ENCODE measurements around the gene PHLDA3. TPM values are rescaled to one million over a fixed set of nuclear protein-coding genes. Genes with fewer than 3 reads are reported as not detected.
"Not testable (repeated sequence)": the region's sequence is repeated elsewhere in the genome, so short reads cannot be mapped to it uniquely, and the experiment has no call there.

Gene PHLDA3
- polyA plus RNA-seq, 4 donors = 8.8 to 17.1 (median 11.7) TPM

DNA sequence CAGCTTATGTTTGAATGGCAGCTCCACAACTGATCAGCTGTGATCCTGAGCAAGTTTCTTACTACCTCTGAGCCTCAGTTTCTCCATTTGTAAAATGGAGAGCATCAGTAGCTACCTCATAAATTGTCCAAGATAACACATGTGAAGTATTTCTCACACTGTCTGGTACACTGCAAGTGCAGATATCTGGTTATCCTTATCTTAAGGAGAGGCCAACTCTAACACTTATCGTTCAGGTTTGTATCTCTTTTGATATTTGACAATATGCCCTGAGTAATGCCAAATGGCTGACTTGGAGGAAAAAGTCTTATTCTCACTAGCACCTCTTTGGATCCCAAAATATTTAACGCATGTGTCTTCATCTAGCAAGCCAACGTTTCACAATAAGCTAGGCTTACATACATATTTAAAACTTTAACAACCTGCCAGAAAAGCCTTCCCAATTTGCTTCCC, 35.2 kb upstream of the PHLDA3 start:
- DNase-seq (ENCODE audit: low read depth in 4 of 4, low spot score in 3 of 4) = no peak

DNA sequence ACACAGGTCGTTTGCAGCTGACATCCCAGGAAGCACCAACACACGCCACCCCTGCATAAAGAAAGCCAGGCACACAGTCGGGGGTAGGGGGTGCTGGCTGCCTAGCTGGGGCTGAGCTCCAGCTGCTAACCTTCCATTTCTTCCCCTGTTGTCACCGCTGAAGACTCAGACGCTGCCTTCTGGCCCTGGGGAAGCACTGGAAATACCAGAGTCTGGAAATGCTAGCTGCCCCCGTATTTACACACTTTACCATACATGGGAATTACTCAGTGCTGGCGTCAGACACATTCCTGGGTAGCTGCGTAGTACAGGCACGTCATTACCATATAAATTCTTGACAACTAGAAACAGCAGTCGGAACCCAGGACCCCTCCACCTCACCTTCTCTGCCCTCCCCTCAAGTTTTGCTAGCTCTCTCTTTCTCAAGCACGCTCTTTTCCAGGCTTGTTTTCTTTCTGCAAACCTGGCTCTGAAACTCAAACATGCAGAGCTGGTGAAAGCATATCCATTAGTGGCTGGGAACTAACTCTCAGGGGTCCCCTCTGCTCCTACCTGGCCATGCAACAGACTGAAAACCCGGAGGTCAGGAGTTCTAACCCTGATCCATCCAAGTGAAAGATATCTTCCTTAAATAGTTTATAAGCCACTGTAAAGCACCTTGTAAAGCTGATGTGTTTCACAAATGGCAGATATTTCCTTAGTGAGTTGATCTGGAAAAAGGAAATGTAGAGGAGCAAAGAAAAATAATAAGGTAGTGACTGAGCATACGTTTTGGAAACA, 34.6 kb upstream of the PHLDA3 start:
- DNase-seq (ENCODE audit: low read depth in 4 of 4, low spot score in 3 of 4) = peak in 1 of 4 donors; percentile 82

GRCh38 chr1:201502511-201502857, 33.5 kb upstream of the PHLDA3 start:
- no peak for DNase-seq (ENCODE audit: low read depth in 4 of 4, low spot score in 3 of 4)

DNA sequence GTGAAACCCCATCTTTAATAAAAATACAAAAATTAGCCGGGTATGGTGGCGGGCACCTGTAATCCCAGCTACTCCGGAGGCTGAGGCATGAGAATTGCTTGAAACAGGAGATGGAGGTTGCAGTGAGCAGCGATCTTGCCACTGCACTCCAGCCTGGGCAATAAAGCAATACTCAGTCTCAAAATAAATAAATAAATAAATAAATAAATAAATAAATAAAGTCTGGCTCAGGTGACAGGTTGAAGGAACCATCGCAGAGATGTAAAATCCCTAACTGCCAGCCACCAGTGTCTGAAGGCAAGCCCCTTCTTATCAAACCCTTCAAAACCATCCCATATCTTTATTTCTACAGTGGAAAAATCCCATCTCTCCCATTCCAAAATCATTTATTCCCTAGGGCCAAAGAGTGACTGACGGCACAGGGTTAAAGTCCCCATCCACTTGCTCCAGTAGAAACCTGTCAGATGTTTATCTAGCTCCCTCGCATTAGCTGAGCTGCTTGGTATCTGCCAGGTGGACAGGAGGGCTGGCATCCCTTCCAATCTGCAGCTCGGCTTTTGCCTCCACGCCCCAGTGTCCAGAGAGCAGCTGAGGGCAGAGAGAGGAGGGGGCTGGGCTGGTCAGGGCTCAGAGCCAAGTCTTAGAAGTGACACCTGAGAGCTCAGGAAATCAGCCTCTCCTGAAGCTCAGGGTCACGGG, 33.0 kb upstream of the PHLDA3 start:
- DNase-seq (ENCODE audit: low read depth in 4 of 4, low spot score in 3 of 4) = peak in 1 of 4 donors; percentile 78

- no peak for DNase-seq (ENCODE audit: low read depth in 4 of 4, low spot score in 3 of 4)
Measured at GRCh38 chr1:201501144-201501543, 32.2 kb upstream of the PHLDA3 start.

DNA sequence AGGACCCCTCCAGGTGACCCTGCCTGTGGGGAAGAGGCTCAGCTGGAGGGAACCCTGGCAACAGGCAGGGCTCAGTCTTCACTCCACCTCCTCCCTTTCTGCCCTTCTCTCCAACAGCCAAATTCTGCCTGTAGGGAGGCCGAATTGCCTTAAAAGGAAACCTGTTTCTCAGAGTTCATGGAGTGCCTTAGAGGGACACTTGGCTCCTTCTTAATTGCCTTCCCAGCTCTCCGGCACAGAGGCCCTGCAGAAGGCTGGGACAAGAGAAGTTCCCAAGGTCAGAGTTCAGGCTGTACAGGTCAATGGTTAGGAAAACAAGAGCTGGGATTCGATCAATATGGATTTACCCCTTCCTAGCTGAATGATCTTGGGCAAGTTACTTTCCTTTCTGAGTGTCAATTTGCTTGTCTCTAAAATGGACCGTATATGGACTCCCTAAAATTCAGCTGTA, 31.7 kb upstream of the PHLDA3 start:
- DNase-seq (ENCODE audit: low read depth in 4 of 4, low spot score in 3 of 4) = no peak

- no peak for DNase-seq (ENCODE audit: low read depth in 4 of 4, low spot score in 3 of 4)
Measured at GRCh38 chr1:201499795-201500669, 31.0 kb upstream of the PHLDA3 start.

- DNase-seq (ENCODE audit: low read depth in 4 of 4, low spot score in 3 of 4) = no peak
Measured at GRCh38 chr1:201499191-201499590, 30.2 kb upstream of the PHLDA3 start.

DNA sequence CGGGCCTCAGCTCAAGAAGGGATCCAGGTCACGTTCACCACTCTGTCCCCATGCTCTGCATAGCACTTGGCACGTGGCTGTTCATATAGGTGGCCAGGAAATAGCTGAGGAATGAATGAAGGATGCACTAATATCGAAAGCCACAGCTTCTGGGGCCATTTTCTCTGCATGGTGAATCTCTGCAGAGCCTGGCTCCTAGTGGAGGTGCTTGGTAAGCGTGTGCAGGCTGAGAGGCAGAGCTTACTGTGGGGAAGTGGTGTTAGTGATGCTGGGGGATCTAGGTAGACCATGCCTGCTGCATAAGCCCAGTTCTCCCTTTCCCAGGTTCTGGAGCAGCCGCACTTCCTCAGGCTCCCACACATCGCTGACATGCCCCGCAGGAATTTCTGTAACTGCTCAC, 29.6 kb upstream of the PHLDA3 start:
- no peak for DNase-seq (ENCODE audit: low read depth in 4 of 4, low spot score in 3 of 4)

DNA sequence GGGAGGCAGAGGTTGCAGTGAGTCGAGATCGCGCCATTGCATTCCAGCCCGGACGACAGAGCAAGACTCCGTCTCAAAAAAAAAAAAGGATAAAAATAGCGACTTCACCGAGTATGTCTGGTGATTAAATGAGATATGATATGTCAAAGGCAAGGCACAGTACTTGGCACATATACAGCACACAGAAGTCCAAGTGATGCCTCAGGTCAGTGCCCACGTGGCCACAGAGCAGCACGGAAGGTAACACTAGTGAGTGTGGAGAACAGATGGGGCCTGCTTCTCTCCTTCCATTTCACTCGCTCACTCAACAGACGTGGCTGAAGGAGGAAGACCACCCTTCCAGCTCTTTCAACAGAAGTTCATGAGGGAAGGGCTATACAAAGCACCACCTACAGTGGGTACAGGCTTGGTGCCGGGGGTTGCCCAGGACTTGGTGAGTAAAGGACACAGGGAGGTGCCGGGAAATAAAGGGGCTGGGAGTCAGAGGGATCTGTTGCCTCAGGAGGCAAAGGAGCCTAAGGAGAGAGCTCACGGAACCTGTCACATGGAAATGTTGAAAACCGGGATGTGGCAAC, 29.0 kb upstream of the PHLDA3 start:
- DNase-seq (ENCODE audit: low read depth in 4 of 4, low spot score in 3 of 4) = no peak

GRCh38 chr1:201496296-201496690, 27.3 kb upstream of the PHLDA3 start:
- no peak for DNase-seq (ENCODE audit: low read depth in 4 of 4, low spot score in 3 of 4)

- DNase-seq (ENCODE audit: low read depth in 4 of 4, low spot score in 3 of 4) = peak in 1 of 4 donors; percentile 69
Measured at GRCh38 chr1:201495551-201496295, 26.7 kb upstream of the PHLDA3 start.

DNA sequence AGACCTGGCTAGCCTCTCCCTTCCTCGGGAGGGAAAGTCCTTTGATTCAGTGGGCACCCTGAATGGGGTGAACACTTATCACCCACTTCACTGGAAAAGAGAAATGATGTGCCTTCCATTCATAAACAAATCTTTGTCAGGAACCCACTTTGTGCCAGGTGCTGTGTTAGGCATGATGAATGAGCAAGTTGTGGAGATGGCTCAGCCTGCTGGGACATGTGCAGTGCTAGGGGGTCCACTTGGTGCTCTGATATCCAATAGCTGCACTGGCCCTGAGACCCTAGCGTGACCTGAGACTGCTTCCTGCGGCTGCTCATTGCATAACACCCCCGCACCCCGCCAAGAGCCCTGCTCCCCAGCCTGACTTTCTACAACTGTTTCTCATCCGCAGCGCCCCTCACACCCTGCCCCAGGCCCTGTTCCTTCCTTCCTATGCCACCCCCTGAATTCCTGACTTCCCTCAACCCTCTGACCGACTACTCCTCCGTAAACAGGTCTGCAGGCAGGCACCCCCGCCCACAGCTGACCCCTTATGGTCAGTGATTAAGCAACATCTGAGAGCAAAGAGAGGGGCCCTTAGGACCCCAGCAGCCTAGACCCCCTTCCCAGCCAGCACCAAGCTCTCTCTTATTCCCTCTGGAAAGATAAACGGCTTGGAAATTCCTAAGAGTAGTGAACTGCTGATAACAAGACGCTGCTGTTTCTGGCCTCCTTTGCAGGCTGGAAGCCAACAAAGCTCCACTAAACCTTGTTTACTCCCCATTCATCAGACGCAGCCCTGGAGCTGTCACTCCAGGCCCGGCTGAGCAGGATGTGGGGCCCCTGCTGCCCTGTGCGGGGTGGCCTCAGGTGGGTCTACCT, 25.0 kb upstream of the PHLDA3 start:
- peak in 1 of 4 donors; percentile 76 for DNase-seq (ENCODE audit: low read depth in 4 of 4, low spot score in 3 of 4)

DNA sequence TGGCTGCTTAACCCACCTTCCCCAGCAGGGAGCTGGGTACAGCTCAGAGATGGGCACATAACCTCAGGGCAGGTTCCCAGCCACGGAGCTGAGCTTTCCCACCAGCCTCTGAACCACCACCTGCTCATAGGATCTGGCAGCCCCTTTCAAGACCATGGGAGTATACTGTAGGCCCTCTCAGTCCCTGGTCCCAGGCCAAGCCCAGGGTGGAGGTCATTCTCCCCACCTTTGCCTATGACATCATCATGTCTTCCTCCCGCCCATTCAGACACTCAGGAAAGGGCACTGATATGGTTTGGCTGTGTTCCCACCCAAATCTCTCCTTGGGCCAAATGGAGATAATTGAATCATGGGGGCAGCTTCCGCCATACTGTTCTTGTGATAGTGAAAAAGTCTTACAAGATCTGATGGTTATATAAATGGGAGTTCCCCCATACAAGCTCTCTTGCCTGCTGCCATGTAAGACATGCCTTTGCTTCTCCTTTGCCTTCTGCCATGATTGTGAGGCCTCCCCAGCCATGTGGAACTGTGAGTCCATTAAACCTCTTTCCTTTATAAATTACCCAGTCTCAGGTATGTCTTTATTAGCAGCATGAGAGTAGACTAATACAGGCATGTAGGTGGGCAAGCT, 24.2 kb upstream of the PHLDA3 start:
- not testable (repeated sequence) for DNase-seq (ENCODE audit: low read depth in 4 of 4, low spot score in 3 of 4)

- no peak for DNase-seq (ENCODE audit: low read depth in 4 of 4, low spot score in 3 of 4)
Measured at GRCh38 chr1:201491896-201492511, 23.0 kb upstream of the PHLDA3 start.

DNA sequence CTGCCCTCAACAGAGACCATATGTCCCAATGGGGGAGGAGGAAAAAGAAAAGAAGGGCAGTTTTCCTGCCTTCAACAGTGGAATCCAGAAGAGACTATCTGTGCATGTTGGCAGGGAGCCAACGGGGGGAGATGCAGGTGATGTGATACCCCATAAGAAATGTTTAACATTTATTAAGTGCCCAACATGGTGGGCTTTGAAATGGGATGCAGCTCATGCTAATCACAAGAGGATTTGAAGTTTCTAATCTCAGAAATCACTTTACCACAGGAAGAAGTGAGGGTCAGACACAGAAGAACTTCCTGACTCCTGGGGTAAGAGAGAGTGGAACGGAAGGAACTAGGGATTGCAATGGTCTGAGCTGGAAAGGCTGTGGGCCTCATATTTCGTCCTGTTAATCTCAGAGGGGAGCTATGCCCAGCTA, 21.7 kb upstream of the PHLDA3 start:
- DNase-seq (ENCODE audit: low read depth in 4 of 4, low spot score in 3 of 4) = no peak

GRCh38 chr1:201489643-201490261, 20.8 kb upstream of the PHLDA3 start:
- no peak for DNase-seq (ENCODE audit: low read depth in 4 of 4, low spot score in 3 of 4)

Measured in right renal pelvis (tissue), 4 donors.